GM18520 (cell line): Measurements from ENCODE around the gene RPS6KA5.

ENCODE experiments used
- ATAC-seq: cut with Tn5 transposase; IDR thresholded peaks from one replicate; pipeline ENCODE4 v1.9.1; 2021; ENCODE audit not compliant: unreplicated experiment

RPS6KA5 gene

DNA sequence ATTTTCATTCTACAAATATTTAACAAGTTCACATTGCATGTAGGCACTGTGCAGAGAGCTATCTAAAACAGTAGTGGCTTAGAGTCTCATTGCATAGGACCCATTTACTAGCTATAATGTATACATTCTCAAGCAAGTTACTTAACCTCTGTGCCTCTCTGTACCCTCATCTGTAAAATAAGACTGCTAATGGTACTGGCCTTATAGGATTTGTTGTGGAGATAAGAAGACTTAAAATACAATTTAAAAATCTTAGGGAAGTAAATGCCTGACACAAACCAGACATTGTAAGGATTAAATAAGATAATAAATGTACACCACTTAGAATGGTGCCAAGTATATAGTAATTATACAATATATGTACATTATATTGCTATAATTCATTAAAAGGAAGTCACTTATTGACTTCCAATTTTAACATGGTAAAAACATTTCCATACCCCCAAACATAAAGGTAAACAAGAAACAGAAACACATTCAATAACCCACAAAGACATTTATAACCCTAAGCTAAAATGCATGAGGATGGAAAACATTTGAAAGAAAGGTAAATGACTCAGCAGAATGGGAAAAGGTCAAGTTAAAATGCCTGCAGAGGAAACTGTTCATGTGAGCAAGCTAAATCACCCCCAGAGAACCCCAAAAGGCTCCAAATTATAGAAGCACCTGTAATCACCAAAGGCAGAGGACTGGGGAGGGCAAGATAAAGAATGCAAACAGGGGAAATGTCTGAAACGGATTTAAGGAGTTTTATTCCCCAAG, 30.8 kb downstream of the RPS6KA5 start:
- no peak for ATAC-seq

DNA sequence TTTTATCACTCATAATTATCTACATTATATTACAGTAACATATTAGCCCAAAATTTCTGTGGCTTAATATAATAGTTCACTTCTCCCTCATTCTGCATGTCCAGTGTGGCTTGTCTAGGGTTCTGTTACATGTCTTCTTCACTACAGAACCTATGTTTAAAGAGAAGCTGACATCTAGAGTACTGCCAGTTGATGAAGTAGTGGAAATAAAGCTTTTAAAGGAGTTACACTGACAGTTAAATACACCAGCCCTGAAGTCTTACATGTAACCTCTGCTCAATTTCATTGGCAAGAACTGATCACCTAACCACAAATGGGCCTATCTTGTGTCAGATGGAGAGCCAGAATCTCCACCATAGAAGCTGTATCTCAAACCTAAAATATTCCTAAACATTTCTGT, 32.9 kb downstream of the RPS6KA5 start:
- ATAC-seq: no peak

DNA sequence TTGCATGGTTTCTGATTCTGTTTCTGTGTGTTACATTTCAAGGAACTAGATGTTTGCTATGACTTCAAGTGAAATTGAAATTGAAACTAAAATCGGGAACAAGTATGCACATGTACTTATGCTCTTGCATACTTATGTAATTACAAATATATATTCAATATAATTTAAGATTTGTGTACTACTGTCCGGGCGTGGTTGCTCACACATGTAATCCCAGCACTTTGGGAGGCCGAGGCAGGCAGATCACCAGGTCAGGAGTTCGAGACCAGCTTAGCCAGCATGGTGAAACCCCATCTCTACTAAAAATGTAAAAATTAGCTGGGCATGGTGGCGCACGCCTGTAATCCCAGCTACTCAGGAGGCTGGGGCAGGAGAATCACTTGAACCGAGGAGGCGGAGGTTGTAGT, 37.8 kb downstream of the RPS6KA5 start:
- peak; percentile 75 for ATAC-seq

DNA sequence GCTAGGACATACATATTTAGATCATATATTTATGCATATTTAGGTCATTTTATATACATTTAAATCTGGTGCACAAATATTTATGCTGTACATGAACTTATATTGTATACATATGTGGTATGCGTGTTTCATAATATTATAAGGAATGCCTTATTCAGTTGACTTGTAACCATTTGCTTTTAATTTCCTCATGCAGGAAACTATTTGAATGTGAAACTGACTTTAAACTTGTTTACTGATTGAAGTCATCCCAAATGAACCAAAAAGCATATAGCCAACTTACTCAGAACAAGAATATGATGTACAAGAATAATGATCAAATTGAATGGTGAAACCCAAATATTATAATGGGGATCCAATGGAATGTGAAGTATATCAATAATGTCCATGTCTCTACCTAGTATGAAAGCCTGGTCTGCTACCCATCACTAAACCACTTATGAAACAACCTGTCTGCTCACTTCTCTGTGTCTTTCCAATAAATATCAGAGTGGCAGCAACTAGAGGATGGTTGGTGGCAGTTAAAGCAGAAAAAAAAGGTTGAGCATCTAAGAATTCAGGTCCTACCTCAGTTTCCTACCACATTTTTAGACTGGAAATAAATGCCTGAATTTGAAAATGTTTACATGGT, 38.3 kb downstream of the RPS6KA5 start:
- peak; percentile 23 for ATAC-seq

DNA sequence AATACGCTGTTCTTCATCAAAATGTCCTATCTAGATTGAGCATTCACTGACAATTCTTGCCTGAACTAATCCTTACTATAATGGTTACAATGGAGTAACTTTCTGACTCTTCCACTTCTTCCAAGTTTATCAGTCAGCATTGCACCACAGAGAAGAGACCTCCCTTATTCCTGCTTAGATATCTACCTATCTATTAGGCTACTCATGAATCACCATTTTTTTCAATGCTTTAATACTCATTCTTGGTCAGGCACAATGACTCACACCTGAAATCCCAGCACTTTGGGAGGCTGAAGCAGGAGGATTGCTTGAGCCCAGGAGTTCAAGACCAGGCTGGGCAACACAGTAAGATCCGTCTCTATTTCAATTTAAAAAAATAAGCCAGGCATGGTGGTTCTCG, 39.3 kb downstream of the RPS6KA5 start:
- ATAC-seq: no peak

DNA sequence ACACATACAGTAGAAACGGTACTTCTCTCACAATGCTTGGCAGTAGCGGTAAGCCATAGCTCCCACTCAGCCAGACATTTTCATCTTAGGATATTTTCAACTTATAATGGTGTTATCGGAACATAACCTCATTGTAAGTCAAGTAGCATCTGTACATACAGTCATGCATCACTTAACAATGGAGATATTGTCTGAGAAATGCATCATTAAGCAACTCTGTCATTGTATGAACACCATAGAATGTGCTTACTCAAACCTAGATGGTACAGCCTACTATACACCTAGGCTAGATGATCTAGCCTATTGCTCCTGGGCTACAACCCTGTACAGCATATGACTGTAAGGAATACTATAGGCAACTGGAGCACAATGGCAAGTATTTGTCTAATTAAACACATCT, 40.8 kb downstream of the RPS6KA5 start:
- ATAC-seq: no peak

DNA sequence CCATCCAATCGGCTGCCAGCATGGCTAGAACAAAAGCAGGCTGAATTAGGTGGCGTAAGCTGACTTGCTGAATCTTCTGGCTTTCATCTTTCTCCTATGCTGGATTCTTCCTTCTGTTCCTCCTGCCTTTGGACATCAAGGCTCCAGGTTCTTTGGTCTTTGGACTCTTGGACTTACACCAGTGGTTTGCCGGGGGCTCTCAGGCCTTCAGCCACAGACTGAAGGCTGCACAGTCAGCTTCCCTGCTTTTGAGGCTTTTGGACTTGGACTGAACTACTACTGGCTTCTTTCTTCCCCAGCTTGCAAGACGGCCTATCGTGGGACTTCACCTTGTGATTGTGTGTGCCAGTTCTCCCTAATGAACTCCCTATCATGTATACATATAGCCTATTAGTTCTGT, 42.0 kb downstream of the RPS6KA5 start:
- no peak for ATAC-seq

DNA sequence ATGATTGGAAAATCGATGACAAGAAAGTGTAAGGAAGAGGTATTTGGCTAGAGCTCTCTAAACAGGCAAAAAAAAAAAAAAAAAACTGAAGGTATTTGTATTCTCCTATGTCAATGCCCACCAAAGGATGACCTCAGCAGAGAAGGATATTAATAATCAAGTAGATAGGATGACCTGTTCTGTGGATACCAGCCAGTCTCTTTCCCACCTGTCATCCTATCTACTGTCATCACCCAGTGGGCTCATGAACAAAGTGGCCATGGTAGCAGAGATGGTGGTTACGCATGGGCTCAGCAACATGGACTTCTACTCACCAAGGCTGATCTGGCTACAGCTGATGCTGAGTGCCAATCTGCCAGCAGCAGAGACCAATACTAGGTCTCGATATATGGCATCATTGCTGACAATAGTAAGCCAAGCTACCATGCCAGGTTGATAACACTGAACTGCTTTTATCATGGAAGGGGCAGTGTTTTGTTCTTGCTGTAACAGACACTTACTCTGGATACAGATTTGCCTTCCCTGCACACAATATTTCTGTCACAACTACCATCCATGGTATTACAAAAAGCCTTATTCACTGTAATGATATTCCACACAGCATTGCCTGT, 43.5 kb downstream of the RPS6KA5 start:
- no peak for ATAC-seq

DNA sequence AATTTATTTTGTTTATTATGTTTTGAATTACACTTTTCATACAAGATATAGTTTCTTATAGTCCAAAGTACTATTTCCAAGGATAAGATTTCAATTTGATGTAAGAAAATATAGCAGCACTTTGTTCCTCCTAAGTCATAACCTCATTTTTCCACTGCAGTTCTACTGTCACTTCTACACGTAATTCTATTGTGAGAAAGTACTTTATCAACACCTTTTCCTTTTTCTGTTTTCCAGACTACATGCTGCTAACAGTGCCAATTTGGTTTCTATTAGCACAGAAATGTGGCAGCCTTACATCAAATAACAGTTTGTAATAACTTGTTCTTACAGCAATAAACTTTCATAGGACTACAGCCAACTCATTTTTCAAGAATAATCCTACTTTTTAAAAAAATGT, 45.0 kb downstream of the RPS6KA5 start:
- no peak for ATAC-seq

DNA sequence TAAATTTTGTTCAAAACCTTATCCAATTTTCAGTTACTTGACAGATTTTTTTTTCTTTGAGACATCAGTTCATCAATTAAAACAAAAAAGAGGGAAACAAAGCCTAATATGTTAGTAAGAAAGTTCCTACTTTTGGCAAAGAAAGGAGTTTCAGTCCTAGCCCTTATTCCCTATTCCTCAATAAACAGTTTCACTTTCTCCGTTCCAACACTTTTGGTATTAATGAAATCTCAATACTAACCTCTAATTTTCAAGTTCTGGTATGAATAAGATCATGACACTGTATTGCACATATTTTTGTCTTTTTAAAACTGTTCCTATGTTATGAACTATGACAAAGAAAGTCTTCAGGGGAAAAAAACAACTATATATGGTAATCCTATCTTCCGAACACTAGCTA, 48.4 kb downstream of the RPS6KA5 start:
- no peak for ATAC-seq

DNA sequence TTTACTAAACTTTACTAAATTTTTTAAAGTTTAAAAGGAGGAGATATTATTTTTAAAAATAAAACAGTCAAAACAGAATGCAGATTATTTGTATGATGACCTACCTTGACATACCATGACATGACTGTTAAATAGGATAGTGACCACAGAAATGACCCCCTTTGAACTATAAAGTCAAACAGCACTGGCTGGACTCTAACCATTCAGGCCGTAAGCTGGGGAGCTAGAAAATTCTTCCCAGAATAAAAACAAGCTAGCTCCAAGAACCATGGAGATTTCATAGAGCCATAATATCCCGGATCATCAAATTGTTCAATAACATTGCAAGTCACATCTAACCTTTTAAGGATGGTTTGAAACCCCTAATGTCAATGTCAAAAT, 50.3 kb downstream of the RPS6KA5 start:
- no peak for ATAC-seq

DNA sequence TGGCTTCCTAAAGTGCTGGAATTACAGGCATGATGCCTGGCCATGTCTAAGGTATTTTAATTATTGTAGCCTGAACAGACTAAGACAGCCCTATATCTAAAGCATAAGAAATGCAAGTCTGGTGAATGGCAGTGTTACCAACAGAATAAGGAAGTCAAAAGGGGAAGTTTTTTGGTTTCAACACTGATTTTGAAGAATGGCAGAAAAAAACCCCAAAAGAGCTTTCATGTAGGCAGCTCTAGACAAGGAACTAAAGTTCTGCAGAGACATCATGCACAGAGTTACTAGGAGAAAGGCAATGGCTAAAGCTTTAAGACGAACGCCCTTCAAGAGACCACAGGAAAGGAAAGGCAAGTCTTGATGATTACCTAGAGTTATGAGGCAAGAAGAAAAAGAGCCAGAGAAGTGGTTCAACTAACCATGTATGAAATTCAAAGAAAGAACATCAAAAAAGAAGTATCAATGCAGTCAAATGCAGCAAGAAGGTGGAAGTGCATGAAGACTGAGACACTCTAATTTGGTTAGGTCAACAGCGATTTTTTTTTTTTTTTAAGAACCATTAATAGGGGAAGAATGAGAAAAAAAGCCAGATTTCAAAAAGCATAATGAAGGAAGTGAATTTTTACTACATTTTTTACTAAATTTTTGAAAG, 50.8 kb downstream of the RPS6KA5 start:
- ATAC-seq: peak; percentile 86

DNA sequence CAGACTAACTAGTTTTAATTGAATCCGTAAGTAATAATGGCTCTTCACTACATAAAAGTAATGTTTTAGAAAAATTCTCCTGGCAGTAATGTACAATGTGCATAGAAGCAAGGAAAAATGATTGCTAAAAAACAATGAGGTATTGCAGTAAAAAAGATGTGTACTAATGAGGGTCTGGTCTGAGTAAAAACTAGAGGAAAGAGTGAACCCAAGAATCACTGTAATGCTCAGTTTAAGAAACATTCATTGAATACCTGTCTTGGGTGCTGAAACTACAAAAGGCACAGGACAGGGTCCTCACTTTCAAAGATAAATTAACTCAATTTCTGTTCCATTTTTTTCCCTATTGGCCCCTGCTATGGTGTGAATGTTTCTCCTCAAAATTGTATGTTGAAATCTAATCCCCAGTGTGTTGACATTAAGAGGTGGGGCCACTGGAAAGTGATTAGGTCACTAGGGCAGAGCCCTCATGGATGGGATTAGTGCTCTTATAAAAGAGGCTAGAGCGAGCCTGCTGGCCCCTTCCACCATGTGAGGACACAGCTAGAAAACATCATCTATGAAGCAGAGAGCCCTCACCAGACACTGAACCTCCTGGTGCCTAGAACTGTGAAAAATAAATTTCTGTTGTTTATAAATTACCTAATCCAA, 51.6 kb downstream of the RPS6KA5 start:
- no peak for ATAC-seq

DNA sequence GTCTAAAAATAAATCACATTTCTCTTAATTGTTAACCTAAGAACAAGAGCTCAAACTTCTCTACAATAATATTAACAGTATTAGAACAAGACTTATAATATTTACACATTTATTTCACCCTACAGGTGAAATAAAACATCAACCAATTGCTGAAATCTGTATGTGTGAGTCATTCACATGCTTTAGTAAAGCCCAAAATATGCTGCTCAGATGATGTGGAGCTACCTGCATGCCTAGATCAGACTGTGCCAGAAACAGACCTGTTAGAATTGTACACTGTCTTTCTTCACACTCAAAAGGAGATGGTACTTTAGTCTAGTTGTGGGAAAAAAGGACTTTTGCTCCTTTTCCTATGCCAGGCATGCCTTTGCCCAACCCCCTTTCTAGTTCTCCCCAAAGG, 54.7 kb downstream of the RPS6KA5 start:
- ATAC-seq: no peak

DNA sequence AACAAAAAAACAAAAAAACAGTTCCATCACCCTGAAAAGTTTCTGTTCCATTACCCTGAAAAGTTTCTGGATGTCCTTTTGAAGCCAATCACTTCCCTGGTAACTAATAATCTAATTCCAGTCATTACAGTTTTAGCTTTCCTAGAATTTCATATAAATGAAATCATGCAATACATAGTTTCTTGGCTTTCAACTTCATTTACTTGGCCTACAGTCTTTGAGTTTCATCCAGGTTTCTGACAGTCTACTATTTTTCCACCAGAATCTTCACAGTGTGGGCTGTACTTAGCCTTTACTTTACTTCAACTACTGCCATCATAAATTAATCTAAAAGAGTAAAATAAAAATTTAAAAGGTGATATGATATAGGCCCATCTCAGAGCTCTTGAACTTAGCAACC, 55.5 kb downstream of the RPS6KA5 start:
- no peak for ATAC-seq

DNA sequence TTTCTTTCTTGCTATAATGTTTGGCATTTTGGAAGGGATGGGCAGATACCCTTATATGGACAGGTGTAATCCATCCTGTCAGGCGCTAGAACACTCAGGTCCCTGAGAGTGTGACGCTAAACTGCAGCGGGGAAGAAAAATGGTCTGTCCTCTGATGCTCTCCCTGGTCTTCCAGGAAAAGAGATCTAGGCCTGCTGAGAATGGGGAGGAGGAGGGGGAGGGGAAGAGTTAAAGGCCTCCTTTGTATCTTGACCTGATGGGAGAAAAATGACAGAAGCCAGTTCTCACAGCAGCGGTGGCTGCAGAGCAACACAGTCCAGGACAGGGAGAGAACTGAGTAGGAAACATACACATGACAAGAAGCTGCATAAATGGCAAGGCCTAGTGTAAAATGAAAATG, 61.1 kb downstream of the RPS6KA5 start:
- ATAC-seq: no peak

DNA sequence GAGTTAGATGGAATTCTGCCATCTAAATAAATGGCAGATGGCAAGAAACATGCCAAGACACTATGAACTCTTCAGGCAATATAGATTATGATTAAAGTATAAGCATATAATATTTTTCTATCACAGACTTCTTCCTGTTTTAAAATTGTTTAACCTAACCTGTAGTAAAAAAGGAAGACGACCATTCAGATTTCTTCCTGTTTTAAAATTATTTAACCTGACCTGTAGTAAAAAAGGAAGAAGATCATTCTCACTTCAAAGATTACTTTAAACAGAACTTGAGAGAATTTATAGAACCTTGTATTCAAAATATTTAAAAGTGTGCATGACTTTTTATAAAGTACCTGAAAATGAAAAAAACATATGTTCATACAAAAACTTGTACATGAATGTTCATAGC, 63.5 kb downstream of the RPS6KA5 start:
- ATAC-seq: no peak

DNA sequence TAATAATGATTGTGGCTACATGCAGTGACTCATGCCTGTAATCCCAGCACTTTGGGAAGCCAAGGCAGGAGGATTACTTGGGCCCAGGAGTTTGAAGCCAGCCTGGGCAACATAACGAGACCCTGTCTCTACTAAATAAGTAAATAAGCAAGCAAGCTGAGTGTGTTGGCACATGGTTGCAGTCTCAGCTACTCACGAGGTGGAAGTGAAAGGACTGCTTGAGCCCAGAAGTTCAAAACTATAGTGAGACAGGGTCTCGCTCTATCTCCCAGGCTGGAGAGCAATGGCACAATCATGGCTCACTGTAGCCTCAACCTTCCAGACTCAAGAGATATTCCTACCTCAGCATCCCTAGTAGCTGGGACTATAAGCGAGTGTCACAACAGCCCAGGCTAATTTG, 64.7 kb downstream of the RPS6KA5 start:
- ATAC-seq: no peak

DNA sequence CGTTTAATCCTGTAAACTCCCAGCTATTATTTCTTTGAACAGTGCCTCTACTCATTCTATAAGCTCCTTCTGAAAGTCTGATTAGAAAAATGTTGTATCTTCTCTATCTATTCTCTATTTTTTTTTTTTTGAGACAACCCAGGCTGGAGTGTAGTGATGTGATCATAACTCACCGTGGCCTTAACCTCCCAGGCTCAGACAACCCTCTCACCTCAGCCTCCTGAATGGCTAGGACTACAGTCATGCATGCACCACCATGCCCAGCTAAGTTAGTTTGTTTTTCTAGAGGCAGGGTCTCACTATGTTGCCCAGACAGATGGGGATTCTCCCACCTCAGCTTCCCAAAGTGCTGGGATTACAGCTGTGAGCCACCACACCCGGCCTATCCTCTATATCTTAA, 66.6 kb downstream of the RPS6KA5 start:
- no peak for ATAC-seq

DNA sequence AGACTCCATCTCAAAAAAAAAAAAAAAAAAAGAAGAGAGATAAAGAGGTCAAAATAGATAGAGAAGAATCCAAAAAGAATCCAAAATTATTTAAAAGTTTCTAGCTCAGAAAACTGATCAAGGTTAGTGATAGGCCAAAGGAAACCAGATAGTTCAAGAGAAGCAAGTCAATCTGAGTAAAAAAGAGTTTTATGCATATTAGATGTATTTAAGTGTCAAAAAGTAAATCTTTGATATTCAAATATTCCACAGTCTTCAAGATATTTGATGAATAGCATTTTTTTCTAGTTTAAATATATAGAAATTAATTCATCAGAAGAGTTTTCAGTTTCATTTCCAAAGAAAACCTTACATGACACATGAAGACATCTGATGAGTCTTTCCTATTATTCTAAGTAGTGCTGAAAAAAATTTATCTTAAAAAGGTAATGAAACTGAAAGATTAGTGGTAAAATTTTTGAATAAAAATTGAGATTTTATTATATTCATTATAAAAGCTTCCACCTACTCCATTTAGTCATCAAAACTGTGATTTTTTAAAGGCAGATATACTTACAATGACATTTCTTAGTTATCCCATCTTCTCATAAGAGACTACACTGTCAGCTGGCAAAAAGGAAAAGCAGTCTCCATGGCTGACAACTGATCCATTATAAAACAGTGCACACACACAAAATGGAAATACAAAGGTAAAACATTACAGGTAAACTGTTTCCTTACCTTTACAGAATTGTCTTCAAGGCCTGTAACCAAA, 68.6 kb downstream of the RPS6KA5 start:
- no peak for ATAC-seq

DNA sequence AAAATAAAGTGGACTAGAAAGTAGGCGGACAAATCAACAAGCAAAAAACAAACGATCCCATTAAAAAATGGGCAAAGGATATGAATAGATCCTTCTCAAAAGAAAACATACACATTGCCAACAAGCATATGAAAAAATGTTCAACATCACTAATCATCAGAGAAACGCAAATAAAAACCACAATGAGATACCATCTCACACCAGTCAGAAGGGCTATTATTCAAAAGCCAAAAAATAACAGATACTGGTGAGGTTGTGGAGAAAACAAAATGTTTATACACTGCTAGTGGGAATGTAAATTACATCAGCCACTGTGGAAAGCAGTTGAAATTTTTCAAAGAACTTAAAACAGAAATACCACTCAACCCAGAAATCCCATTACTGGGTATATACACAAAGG, 70.3 kb downstream of the RPS6KA5 start:
- no peak for ATAC-seq
